Measurements from ENCODE around the gene SEMA6A. TPM values are rescaled to one million over a fixed set of nuclear protein-coding genes. Genes with fewer than 3 reads are reported as not detected.

SEMA6A gene
- total and polyA plus RNA-seq, 2 of the 13 experiments (the other 11 are each of a cell fraction or from before 2014, with no cell fraction given) = 5.1 to 6.5 TPM

- no peak for TF ChIP-seq TAF1 (CRISPR knock-in tag; IDR thresholded peaks at IDR 0.05)
- no peak for TF ChIP-seq ZBTB7A (CRISPR knock-in tag; IDR thresholded peaks at IDR 0.05)
- TF ChIP-seq SNAPC5 (CRISPR knock-in tag; IDR thresholded peaks at IDR 0.05; ENCODE audit: borderline replicate concordance) = no peak
- TF ChIP-seq ZFP41 (CRISPR knock-in tag; IDR thresholded peaks at IDR 0.05; ENCODE audit: borderline replicate concordance) = no peak
- TF ChIP-seq TEF (CRISPR knock-in tag; IDR thresholded peaks at IDR 0.05) = no peak
- peak; percentile 46; the same call in 1 of the 2 replicates for TF ChIP-seq SP5 (CRISPR knock-in tag; IDR thresholded peaks at IDR 0.05; ENCODE audit: borderline replicate concordance, low read depth)
- peak; percentile 66; the same call in 1 of the 2 replicates for TF ChIP-seq JUNB (CRISPR knock-in tag; IDR thresholded peaks at IDR 0.05; ENCODE audit: borderline replicate concordance)
- TF ChIP-seq, protein P1, sequence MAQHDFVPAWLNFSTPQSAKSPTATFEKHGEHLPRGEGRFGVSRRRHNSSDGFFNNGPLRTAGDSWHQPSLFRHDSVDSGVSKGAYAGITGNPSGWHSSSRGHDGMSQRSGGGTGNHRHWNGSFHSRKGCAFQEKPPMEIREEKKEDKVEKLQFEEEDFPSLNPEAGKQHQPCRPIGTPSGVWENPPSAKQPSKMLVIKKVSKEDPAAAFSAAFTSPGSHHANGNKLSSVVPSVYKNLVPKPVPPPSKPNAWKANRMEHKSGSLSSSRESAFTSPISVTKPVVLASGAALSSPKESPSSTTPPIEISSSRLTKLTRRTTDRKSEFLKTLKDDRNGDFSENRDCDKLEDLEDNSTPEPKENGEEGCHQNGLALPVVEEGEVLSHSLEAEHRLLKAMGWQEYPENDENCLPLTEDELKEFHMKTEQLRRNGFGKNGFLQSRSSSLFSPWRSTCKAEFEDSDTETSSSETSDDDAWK (CRISPR knock-in tag; IDR thresholded peaks at IDR 0.05) = no peak
- peak; percentile 76 for TF ChIP-seq MED1 (CRISPR knock-in tag; IDR thresholded peaks at IDR 0.05)
- TF ChIP-seq ZNF761 (CRISPR knock-in tag; conservative IDR thresholded peaks at IDR 0.05) = no peak
- TF ChIP-seq ZBED4 (CRISPR knock-in tag; IDR thresholded peaks at IDR 0.05; ENCODE audit: borderline replicate concordance) = no peak
- TF ChIP-seq FOXA3 (CRISPR knock-in tag; IDR thresholded peaks at IDR 0.05) = peak; percentile 95
- peak; percentile 66 for TF ChIP-seq RXRB (CRISPR knock-in tag; IDR thresholded peaks at IDR 0.05; ENCODE audit: borderline replicate concordance)
- no peak for TF ChIP-seq SRSF9 (IDR thresholded peaks at IDR 0.05; ENCODE audit: borderline replicate concordance, insufficient read depth, low read depth, low read length, poor library complexity, severe bottlenecking)
- TF ChIP-seq SIX4 (CRISPR knock-in tag; IDR thresholded peaks at IDR 0.05) = peak; percentile 20; the same call in 1 of the 2 replicates
- TF ChIP-seq NFE2L2 (IDR thresholded peaks at IDR 0.05; ENCODE audit: low read length) = no peak
- no peak for TF ChIP-seq HOXA9 (CRISPR knock-in tag; IDR thresholded peaks at IDR 0.05; ENCODE audit: borderline replicate concordance)
- TF ChIP-seq TSC22D2 (CRISPR knock-in tag; IDR thresholded peaks at IDR 0.05; ENCODE audit: borderline replicate concordance) = no peak
- TF ChIP-seq, protein P2, sequence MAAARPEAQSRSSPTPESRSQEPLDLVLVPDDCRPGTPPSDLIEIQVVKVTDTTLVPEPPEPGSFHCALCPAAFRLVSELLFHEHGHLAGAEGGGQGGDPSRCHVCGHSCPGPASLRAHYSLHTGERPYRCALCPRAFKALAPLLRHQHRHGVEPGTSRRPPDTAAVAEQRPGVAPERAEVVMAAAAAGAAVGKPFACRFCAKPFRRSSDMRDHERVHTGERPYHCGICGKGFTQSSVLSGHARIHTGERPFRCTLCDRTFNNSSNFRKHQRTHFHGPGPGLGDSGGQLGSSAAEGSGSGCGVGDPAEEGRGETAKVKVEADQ (CRISPR knock-in tag; IDR thresholded peaks at IDR 0.05; ENCODE audit: borderline replicate concordance) = no peak
- TF ChIP-seq FOXO1 (CRISPR knock-in tag; IDR thresholded peaks at IDR 0.05) = peak; percentile 75
- no peak for TF ChIP-seq DMAP1 (CRISPR knock-in tag; IDR thresholded peaks at IDR 0.05)
- peak; percentile 50; the same call in 1 of the 2 replicates for TF ChIP-seq HDAC1 (CRISPR knock-in tag; IDR thresholded peaks at IDR 0.05)
- TF ChIP-seq RARG (CRISPR knock-in tag; IDR thresholded peaks at IDR 0.05; ENCODE audit: low read depth) = no peak
- peak; percentile 69; the same call in 1 of the 2 replicates for TF ChIP-seq SIX1 (CRISPR knock-in tag; IDR thresholded peaks at IDR 0.05; ENCODE audit: borderline replicate concordance)
- TF ChIP-seq TBX3 (IDR thresholded peaks at IDR 0.05; ENCODE audit: borderline replicate concordance) = peak; percentile 55; the same call in 1 of the 2 replicates
Measured at GRCh38 chr5:116524966-116525365, 49.7 kb downstream of the SEMA6A start (continued).

All from HepG2 (cell line).